GM19463 (cell line): ENCODE results near the gene OR10A6.

Experiments
- ATAC-seq: cut with Tn5 transposase; IDR thresholded peaks from one replicate; pipeline ENCODE4 v1.9.1; 2021; ENCODE audit warnings: mild to moderate bottlenecking, moderate library complexity; ENCODE audit not compliant: unreplicated experiment

Gene OR10A6, protein sequence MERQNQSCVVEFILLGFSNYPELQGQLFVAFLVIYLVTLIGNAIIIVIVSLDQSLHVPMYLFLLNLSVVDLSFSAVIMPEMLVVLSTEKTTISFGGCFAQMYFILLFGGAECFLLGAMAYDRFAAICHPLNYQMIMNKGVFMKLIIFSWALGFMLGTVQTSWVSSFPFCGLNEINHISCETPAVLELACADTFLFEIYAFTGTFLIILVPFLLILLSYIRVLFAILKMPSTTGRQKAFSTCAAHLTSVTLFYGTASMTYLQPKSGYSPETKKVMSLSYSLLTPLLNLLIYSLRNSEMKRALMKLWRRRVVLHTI

DNA sequence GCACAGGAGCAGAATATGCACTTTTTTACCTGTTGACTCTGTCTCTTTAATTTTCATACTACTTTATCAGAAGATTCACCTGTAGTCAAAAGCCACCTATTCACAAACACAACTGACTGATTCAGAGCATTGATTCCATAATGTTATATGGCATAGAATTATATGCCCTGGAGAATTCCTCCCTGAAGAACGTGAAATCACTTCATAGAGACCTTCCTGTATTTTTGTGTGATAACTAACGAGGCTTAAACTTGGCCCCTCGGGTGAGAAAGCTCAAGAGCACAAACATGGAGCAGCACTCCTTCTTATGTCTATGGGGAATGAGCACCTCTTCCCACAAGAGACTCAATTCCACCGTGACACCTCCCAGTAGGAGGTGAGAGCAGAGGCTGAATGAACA, at the start of gene OR10A6:
TSS of gene OR10A6 (minus strand) at position 101 of the 400 bp plus-strand sequence. CDS start 2,606 bp downstream, outside the sequence.
- ATAC-seq = no peak

DNA sequence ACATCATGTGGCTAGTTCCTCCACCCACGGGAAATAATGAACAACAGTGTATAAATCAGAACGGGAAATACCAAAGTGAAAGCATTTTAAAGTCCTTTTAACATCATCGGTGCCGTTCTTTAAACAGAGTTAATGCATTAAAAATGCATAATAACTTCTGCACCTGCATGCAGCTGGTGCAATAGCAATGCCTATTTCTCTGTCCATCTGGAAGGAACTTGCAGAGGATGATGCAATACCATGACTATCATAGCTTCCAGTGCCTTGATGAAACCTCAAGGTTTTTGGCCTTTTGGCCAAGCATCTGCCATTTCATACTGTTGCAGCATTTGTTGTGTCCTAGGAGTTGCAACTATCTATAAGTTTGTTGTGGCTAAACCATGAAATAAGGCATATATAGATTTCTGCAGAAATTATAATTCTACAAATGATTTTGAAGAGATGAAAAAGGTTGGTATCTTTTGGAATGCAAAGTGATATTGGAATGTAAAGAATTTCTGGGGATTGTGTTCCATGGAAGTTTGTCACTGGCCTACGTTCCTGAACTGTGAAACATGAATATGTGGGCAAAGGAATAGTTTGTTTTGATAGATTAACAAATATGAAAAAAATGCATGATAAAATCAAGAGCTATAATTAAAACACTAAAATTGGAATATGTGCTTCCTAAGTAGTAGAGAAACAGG, 46.3 kb upstream of the OR10A6 start:
- ATAC-seq = no peak

DNA sequence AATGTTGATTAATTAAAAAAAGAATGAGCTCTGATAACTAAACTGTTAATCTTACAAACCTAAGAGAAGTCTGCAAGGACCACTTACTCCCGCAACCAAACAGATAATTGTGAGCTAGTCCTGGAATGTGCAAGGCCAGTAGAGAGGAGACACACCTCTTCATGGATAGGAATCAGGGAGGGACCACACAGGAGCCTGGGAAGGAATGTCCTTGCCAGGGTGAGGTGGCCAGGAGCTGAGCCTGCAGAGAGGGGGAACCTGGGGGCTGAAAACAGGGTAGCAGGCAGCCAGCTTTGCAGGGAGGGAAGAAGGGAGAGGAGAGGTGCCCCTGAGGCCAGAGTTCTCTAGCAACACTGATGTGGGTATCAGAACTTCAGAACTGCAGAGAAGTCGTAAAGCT, 43.6 kb upstream of the OR10A6 start:
- ATAC-seq = no peak

DNA sequence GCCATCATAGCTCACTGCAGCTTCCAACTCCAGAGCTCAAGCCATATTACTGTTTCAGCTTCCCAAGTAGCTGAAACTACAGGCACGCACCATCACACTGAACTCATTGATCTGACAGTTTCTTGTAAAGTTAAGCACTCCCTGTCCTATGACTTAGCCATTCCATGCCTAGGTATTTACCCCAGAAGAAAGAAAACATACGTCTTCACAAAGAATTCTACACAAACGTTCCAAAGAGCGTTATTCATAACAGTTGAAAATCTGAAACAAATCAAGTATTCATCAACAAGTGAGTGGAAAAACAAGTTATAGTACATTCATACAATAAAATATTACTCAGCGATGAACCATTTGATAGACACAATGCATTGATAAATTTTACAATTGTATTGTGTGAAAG, 41.9 kb upstream of the OR10A6 start:
- no peak for ATAC-seq

DNA sequence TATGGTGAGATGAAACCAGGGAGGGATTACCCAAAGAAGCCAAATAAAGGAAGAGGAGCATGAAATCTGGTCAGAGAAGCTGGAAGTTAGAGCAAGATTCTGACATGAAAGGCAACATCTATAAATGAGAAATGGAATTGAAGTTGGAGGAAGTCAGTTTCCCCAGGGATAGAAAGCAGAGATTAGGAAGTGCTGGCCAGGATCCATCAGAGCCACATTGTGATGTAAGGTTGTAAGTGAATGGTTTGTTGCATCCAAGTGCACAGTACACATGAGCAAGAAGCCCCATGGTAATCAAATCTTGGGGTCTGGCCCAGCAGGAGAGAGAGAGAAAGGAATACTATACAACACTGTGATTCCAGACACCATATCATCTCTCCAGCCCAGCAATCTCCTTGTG, 40.8 kb upstream of the OR10A6 start:
- ATAC-seq = no peak

DNA sequence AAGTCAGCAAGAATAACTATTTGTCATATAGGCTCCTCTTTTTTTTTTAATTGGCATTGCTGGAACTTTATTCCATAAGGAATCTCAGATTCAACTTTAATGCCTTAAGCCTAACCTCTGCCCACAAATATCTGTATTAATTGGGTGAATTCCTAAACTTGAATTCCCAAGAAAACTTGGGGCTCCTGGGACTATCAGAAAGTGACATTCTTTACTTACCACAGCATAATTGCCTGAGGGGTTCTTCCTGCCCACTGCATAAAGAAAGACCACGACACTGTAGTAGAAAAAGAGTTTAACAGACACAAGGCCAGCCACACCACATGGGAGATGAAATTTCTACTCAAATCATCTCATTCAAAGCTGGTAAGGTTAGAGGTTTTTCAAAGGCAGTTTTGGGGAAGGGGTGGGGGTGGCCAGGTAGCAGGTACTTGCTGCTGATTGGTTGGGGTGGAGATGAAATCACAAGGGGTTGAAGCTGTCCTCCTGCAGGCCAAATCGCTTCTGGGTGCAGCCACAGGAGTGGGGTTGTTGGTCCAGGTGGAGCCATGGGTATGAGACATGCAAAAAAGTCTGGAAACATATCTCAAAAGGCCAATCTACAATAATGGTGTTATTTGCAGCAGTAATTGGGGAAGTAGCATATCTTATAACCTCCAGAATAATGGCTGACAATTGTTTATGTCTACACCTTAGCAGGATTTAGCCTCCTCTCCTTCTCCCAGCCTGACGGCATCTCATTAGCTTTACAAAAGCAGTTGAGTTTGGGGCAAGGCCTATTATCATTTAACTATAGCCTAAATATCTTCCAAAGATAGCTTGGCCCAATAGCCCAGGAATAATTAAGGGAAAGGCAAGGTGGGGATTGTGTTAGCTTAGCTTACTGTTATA, 38.9 kb upstream of the OR10A6 start:
- ATAC-seq = no peak

DNA sequence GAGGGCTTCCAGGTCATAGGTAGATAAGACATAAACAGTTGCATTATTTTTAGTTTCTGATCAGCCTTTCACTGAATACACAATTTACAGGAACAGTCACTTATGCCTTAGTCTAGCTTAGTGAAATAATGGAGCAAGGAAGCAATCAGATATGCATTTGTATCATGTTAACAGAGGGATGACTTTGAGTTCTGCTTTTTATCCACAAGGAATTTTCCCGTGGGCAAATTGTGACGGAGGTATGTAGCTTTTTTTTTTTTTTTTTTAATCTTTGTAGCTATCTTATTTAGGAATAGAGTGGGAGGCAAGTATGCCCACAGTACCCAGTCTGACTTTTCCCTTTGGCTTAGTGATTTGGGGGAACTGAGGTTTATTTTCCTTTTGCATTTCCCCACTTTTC, 37.6 kb upstream of the OR10A6 start:
- ATAC-seq = no peak

DNA sequence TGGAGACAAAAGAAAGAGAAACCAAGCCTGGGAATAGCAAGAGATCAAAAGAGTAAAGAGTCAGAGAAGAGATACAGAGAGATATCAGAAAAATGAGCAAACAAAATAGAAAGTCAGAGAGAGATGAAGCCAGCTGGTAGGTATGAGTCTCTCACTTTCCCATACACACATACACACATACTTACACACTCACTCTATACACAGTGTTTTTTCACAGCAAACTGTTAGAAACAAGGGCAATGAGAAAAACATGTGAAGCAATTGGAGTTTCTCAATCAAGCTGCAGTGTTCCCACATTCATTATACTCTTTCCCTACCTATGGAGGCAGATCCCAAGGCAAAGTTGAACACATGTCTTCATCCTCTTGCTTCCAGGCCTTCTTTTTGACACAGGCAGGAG, 36.8 kb upstream of the OR10A6 start:
- ATAC-seq = no peak

DNA sequence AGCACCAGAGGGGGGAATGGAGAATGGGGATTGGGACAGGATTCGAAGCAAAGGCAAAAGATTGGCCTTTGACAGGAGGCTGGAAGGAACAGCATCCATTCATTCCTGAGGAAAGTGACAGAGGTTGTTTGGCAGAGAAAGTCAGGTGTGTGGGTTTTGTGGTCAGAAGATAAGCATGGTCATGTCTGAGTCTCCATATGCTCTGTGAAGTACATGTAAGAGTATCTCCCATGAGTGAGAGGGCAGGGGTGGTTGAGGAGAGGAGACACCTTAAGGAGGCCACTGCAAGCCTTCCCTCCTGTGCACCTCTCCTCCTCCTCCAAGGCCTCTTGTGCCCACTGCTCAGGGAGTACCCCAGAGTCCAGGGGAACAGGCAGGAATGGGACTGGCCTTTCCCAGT, 36.0 kb upstream of the OR10A6 start:
- no peak for ATAC-seq

DNA sequence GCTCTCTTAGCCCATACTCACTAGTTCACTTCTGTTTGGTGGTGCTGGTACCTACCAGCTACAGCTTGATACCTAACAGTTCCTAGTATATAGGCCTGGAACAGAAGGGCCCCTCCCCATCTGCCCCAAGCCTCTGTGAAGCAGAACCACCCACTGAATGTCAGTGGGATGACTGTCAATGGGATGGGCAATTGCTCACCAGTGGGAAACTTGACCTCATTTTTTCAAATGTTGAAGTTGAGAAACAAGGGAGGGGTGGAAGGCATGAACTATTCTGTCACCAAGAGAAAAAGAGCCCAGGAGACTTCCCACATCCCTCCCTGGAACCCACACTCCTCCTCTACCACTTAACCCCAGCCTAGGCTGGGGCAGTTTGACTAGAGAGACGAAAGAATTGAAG, 34.3 kb upstream of the OR10A6 start, which contains the start of gene NLRP10:
TSS of gene NLRP10 (minus strand) at position 62 of the 400 bp plus-strand sequence. CDS start 1,952 bp downstream, outside the sequence.
- no peak for ATAC-seq

DNA sequence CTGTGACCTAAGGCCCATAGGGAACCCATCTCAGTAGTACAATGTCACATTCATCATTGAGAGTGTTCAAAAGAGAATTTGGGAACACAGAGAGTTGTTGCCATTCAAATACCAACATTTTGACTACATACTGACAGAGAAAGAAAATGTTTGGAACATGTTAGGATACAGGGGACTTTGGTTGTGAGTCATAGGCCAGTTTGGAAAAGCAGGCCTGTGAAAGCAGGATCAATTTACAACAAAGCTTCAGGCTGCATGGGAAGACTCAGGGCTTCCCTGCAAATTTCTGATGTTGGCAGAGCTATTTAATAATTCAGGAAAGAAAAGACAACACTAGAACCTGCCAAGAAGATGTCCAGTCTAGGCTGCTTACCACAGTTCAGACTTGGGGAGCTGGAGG, 33.8 kb upstream of the OR10A6 start:
- ATAC-seq = no peak

DNA sequence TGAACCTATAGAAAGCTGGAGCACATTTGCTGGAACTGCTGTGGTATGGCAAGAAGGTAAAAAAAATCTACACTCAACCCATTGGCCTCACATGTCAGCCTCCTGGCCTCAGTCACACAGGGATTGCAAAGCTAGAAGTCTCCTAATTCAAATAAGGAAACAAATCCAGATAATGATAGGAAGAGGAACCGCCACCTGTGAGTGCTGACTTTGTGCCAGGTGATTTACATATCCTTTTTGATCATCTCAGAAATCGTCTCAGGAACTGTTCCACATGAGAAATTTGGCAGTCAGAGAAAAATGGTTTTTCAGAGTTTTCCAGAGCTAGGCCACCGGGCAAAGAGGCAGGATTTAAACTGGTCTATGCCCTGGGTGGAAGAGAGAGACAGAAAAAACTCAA, 33.2 kb upstream of the OR10A6 start:
- no peak for ATAC-seq

DNA sequence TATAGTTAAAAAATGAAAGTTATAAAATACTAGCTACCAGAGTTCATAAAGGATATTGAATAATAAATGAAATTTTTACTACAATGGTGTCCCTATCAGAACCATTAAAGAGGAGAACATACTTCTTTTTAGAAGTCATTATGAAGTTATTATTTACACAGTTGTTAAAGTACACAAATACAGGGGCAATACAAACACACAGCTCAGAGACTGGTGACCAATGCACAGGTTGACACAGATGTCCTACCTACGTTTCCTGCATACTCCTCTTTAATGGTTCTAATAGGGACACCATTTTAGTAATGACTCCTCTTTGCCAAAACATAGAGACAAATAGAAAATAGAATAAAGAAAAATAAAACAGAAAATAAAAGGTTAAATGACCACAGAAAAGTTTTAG, 24.1 kb upstream of the OR10A6 start:
- no peak for ATAC-seq

DNA sequence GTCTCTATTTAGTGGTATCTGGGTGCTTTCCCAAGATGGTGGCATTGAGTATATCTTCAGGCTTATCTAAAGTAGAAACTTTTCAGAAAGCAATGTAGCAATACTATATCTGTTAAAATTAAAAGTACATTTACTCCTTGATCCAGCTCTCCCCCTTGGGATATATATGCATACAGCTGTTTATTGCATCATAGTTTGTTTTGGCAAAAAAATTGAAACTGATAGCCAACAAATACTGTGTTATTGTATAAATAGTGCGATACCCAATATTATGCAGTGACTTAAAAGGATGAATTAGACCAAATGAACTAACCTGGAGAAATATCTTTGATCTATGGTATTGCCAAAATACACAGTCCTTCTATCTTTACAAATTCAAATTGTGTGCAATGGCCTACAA, 18.9 kb upstream of the OR10A6 start:
- no peak for ATAC-seq

DNA sequence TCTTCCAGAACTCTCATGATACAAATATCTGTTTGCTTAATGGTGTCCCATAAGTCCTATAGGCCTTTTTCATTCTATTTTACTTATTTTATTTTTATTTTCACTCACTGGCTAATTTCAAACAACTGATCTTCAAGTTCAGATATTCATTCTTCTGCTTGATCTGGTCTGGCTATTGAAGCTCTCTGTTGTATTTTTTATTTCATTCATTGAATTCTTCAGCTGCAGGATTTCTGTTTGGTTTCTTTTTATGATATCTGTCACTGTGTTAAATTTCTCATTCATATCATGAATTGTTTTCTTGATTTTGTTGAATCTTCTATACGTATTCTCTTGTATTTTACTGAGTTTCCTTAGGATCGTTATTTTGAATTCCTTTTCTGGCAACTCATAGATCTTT, 13.1 kb upstream of the OR10A6 start:
- no peak for ATAC-seq

DNA sequence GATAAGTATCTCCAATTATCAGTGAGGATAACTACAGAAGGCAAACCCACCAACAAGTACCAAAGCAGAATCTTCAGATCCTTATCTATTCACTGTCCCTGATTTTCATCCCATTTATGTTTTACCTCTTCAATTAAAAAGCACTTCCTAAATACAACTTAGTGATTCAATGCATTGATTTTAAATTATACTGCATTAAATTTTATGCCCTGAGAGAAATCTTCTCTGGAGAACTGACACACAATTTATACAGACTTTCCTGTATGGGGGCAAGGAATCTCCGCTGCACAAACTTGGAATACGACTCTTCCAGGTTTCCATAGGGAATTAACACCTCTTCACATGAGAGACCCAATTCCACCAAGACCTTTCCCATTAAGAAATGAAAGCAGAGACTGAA, 10.5 kb upstream of the OR10A6 start, which contains the start of gene OR10A3:
TSS of gene OR10A3 (minus strand) at position 101 of the 400 bp plus-strand sequence. CDS start 2,188 bp downstream, outside the sequence.
- ATAC-seq = no peak

DNA sequence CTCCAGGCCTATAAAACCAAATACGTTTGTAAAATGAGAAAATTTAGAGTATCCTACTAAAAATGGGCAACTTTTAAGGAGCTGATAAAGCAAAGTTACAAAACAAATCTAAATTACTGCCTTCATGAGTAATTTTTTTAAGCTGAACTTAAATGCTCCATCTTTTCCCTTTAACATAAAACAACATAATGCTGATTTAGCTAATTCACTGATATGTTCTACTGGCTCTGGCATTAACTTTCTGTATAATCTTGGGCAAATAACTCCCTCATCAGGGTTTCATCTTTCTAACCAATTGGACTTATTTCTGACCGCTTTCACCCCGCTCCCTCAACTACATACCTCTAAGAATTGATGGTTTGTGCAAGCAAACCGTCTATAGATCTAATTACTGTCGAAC, 10.1 kb upstream of the OR10A6 start:
- no peak for ATAC-seq

DNA sequence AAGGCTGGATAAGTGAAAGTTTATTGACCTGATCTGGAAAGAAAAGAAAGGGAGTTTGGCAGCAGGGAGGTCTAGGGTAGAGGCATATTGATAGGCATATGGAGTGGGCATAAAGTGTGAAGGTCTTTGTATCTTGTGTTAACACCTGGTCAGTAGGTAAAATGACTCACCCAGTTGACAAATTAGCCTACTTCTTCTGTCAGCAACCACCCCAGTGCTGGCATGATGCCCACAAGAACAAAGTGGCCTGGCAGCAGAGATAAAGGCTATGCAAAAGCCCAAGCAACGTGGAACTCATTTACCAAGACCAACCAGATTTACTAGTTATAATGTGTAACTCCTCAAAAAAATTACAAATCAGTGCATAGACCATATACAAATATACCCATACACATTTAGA, 5.5 kb upstream of the OR10A6 start:
- no peak for ATAC-seq

DNA sequence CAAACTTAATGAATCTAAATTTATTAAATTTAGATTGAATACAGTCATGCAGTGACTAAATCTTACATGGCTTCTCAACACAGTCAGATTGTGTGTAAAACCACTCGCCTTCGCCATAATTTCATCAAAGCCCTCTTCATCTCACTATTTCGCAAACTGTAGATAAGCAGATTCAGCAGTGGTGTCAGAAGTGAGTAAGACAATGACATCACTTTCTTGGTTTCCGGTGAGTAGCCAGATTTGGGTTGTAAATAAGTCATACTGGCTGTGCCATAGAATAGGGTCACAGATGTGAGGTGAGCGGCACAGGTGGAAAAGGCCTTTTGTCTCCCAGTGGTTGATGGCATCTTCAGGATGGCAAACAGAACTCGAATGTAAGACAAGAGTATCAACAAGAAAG, 3.4 kb downstream of the OR10A6 start:
- ATAC-seq = no peak

DNA sequence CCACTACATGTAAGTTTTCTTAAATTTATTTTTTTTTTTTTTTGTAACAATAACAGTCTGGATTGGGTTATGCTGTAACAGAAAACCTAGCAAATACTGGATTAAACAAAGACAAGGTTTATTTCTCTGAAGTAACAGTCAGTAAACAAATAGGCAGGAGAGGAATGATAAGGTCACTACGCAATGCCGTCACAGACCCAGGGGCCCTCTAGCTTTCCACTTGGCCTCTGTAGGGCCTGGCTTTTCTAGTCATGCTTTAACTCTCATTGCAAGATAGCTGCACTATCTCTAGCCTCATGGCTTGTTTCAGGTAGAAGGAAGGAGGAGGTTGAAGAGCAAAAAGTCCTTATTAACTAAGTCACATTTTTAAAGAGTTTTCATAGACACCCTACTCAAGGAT, 6.5 kb downstream of the OR10A6 start:
- no peak for ATAC-seq

DNA sequence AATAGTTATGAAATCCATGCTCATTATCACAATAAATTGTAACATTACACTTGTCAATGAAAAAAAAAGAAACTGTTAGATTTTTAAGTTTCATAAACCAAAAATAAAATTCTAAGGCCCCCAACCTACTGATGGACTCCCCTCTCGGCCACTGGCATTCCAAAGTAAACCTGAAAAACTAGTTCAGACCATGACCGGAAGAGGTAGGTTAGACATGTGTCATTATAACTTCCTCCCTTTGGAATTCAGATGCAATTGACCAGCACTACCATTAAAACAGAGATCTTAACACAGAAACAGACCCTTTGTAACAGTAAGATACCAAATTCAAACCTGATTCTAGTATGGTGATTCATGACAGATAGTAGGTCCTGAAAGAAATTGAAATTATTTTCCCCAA, 12.9 kb downstream of the OR10A6 start:
- ATAC-seq = no peak
